Activated B cell treated with CpG ODN at 0.5 μM for 24 hours (primary cell): ENCODE results near the gene ADORA3. TPM values are rescaled to one million over a fixed set of nuclear protein-coding genes. Genes with fewer than 3 reads are reported as not detected.

Experiments
- ATAC-seq: fragments of 200-7000 bp; cut with Tn5 transposase; one replicate; pipeline ENCODE4 v1.10.0; 2021; ENCODE audit warnings: low read depth, mild to moderate bottlenecking, moderate library complexity
- CTCF ChIA-PET: fragments of 350-600 bp; sonication (Branson Sonifier 250); formaldehyde crosslinking; loops from one replicate; lab custom pipeline; 2021; ENCODE audit warnings: antibody characterized with exemption; lab: Charles Lee
- POLR2A ChIA-PET: fragments of 350-600 bp; sonication (Branson Sonifier 250); formaldehyde crosslinking; loops from one replicate; lab custom pipeline; 2021; ENCODE audit warnings: antibody characterized with exemption; lab: Charles Lee
- DNase-seq: peaks from one replicate; pipeline ENCODE4 v3.0.0; 2022
- H3K27ac Mint-ChIP-seq: one replicate; pipeline ENCODE4 v1.8.0; 2020; ENCODE audit warnings: mixed read lengths
- H3K27me3 Mint-ChIP-seq: one replicate; pipeline ENCODE4 v1.8.0; 2021; ENCODE audit warnings: mixed read lengths
- H3K36me3 Mint-ChIP-seq: one replicate; pipeline ENCODE4 v1.8.0; 2021; ENCODE audit warnings: low read depth, mixed read lengths
- H3K4me1 Mint-ChIP-seq: one replicate; pipeline ENCODE4 v1.8.0; 2021; ENCODE audit warnings: mixed read lengths
- H3K4me3 Mint-ChIP-seq: one replicate; pipeline ENCODE4 v1.8.0; 2020; ENCODE audit warnings: mild to moderate bottlenecking, mixed read lengths
- H3K9me3 Mint-ChIP-seq: one replicate; pipeline ENCODE4 v1.8.0; 2020; ENCODE audit warnings: mixed read lengths
- intact Hi-C: fragments of 100-400 bp; cut with micrococcal nuclease; formaldehyde crosslinking; loops from one replicate; pipeline ENCODE4 v1.15.1; 2024
- total RNA-seq: library from RNA; stranded (reverse); gene quantifications from 2 replicates; pipeline ENCODE4 v1.2.3, GENCODE V29; 2022
- TF ChIP-seq, protein P1 (sequence below): fragments of 200-600 bp; IDR thresholded peaks from one replicate; pipeline ENCODE4 v1.8.0; 2022; ENCODE audit warnings: antibody characterized with exemption, mild to moderate bottlenecking

Gene ADORA3
- total RNA-seq, 1 donor from 2014 or later: not detected

DNA sequence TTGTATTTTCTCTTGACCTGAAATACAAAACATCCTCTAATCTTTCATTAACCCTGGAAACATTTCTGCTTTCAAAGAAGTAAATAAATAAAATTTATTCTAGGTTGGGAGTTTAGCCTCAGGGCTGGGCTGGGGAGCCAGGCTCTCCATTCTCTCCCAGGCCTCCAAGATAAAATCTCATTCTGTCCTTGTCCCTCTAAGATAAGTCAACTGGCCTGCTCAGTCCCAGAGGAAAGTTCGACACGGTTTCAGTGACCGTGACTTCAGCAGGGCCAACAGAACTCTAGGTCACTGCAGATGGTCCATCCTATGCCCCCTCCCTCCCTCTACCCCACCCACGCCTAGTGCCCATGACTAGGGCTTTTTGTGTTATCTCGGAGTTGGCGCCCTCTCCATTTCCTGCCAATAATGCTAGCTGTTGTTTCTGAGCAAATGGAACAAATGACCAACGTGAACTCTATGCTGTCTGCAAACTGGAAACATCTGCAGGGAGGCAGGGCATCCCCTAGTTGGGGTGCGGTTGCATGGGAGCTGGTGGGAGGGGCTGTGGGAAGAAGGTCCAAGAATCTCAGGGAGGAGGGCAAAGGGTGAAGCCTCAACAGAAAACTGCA, 10.1 kb upstream of the ADORA3 start:
- Mint-ChIP-seq H3K4me3 (no peak overlapping the region), H3K27ac (peak overlapping the region; percentile 20), H3K9me3 (no peaks in the 10 kb centered on the region), H3K36me3 (no peaks in the 10 kb centered on the region), H3K27me3 (no peaks in the 10 kb centered on the region), H3K4me1 (peaks cover 46% of the 10 kb centered on the region)
- TF ChIP-seq, protein P1, sequence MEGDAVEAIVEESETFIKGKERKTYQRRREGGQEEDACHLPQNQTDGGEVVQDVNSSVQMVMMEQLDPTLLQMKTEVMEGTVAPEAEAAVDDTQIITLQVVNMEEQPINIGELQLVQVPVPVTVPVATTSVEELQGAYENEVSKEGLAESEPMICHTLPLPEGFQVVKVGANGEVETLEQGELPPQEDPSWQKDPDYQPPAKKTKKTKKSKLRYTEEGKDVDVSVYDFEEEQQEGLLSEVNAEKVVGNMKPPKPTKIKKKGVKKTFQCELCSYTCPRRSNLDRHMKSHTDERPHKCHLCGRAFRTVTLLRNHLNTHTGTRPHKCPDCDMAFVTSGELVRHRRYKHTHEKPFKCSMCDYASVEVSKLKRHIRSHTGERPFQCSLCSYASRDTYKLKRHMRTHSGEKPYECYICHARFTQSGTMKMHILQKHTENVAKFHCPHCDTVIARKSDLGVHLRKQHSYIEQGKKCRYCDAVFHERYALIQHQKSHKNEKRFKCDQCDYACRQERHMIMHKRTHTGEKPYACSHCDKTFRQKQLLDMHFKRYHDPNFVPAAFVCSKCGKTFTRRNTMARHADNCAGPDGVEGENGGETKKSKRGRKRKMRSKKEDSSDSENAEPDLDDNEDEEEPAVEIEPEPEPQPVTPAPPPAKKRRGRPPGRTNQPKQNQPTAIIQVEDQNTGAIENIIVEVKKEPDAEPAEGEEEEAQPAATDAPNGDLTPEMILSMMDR: no peak
- DNase-seq (no peak), ATAC-seq (no peak)
- POLR2A ChIA-PET: interaction anchor here (0.6 kb wide), 2 partner anchors 65 to 609 kb away, joined by 3 to 11 read pairs; partner anchors contain the start of gene WDR77
- CTCF ChIA-PET: no interaction called here
- intact Hi-C loops: no loop called here

DNA sequence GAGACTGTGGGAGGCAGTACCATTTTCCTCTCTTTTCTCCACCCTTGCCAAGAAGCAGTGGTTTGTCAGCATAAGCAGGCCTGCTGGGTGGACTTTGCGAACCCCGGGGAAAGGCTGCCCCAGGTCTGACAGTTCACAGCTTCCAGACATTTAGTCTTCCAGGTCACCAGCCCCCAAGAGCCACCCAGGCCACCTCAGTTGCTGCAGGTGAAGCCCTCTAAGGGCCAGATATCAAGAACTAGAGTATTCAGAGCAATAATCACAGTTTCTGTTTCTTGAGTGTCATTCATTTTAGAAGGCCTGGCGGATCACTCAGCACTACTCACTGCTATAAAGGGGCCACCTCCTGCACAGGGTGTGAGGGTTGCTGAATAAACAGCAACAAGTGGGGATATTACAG, 9.5 kb upstream of the ADORA3 start:
- H3K4me1 Mint-ChIP-seq: peaks cover 52% of the 10 kb centered on the region
- POLR2A ChIA-PET: interaction anchor here (0.6 kb wide), 1 partner anchor 64 kb away, joined by 3 read pairs; the partner anchor contains the start of gene WDR77

DNA sequence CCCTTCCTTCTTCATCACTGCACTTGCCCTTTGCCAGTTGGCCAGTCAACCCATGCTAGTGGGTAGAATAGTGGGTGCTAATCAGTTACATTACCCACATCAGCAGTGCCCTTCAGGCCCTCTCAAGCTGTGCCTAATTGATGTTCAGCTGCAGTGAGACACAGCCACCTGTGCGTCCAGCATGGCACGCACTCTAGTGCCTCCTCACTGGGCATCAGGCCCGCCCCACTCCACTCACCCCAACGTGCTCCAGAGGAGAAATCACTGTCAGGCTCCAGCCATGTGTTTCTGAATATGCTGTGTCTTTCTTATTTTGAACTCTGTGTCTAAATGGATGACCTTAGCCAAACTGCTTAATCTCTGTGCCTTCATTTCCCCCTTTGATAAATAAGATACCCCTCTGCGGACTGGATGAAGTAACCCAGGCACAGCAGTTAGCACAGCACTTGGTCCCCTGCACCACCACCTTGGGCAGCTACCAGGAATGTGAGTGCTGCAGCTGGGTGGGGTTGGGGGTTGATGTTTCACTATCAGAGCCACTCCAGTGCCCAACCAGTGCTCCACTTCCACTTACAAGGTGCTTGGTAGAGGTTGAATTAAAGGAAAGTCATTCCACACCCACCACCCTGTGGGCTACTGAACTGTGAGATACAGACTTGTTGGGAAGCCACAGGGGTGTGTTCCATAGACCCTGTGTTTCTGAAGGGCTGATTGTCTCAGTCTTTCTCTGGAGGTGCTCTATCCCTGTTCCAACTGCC, 8.9 kb upstream of the ADORA3 start:
- Mint-ChIP-seq H3K27ac (peak overlapping the region; percentile 41), H3K9me3 (no peaks in the 10 kb centered on the region), H3K27me3 (no peaks in the 10 kb centered on the region), H3K4me1 (peaks cover 52% of the 10 kb centered on the region), H3K4me3 (no peak overlapping the region), H3K36me3 (no peaks in the 10 kb centered on the region)
- TF ChIP-seq, protein P1: no peak
- DNase-seq (no peak), ATAC-seq (no peak)
- POLR2A ChIA-PET: no interaction called here
- intact Hi-C loops: no loop called here
- CTCF ChIA-PET: no interaction called here

More for the DNA sequence above, 9.5 kb upstream of the ADORA3 start:
- no peaks in the 10 kb centered on the region for H3K27me3 Mint-ChIP-seq
- H3K4me3 Mint-ChIP-seq: no peak overlapping the region
- H3K27ac Mint-ChIP-seq: peak overlapping the region; percentile 41
- TF ChIP-seq, protein P1: no peak
- DNase-seq: no peak
- no peak for ATAC-seq
- H3K36me3 Mint-ChIP-seq: no peaks in the 10 kb centered on the region
- no peaks in the 10 kb centered on the region for H3K9me3 Mint-ChIP-seq
- intact Hi-C loops: no loop called here
- CTCF ChIA-PET: no interaction called here

DNA sequence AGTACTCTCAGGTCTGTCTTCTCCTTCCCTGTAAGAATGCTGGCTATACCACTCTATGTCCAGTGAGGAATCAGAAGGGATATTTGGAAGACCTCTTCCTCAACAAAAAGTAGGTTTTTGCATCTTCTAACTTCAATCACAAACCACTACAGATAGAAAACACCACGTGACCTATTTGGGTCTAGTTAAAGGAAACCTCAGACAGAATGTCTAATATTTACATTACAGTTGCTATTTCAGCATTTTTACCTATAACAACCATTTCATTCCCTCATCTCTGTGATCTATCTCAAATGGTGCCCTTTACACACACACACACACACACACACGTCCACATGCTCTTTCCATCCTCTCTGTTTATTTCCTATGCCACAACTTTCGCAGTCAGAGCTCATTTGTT, 7.9 kb upstream of the ADORA3 start:
- H3K27me3 Mint-ChIP-seq: no peaks in the 10 kb centered on the region
- TF ChIP-seq, protein P1: no peak
- ChIA-PET CTCF (no interaction called here), POLR2A (no interaction called here)
- H3K27ac Mint-ChIP-seq: no peak overlapping the region
- H3K36me3 Mint-ChIP-seq: no peaks in the 10 kb centered on the region
- no peak overlapping the region for H3K4me3 Mint-ChIP-seq
- H3K4me1 Mint-ChIP-seq: peaks cover 47% of the 10 kb centered on the region
- intact Hi-C loops: no loop called here
- no peaks in the 10 kb centered on the region for H3K9me3 Mint-ChIP-seq
- no peak for DNase-seq
- ATAC-seq: no peak

DNA sequence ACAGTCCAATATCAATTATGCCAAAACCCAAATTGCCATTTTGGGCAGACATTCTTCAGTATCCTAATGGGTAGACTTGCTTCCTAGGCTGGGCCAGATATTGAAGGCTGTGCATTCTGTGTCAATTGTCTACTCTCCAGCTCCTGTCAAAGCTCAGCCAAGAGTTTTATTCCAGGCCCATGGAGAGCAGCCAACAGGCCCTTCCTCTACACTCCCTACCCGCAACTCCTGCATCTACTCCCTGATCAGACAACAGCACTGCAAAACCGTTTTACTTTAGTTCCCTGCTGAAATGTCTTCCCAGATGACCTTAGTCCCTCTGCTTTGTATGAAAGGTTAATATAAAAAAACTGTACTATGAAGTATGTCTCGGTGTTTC, 6.6 kb upstream of the ADORA3 start:
- POLR2A ChIA-PET: interaction anchor here (0.6 to 3.2 kb wide), 2 partner anchors 83 to 106 kb away, joined by 3 to 37 read pairs; no protein-coding TSS in a partner anchor
- no peaks in the 10 kb centered on the region for H3K9me3 Mint-ChIP-seq
- DNase-seq: no peak
- intact Hi-C loops: loop anchor here (2.0 kb wide), 1 partner anchor 237 kb away; no protein-coding TSS in a partner anchor
- no peaks in the 10 kb centered on the region for H3K27me3 Mint-ChIP-seq
- no peaks in the 10 kb centered on the region for H3K36me3 Mint-ChIP-seq
- peaks cover 51% of the 10 kb centered on the region for H3K4me1 Mint-ChIP-seq
- no peak overlapping the region for H3K4me3 Mint-ChIP-seq
- TF ChIP-seq, protein P1: no peak
- no peak overlapping the region for H3K27ac Mint-ChIP-seq
- CTCF ChIA-PET: interaction anchor here (2.0 to 4.0 kb wide), 4 partner anchors 83 to 259 kb away, joined by 6 to 41 read pairs (median 20); no protein-coding TSS in a partner anchor
- no peak for ATAC-seq
